Astrocyte (in vitro differentiated cells and primary cell): Measurements from ENCODE around the gene CHKA. TPM values are rescaled to one million over a fixed set of nuclear protein-coding genes. Genes with fewer than 3 reads are reported as not detected.

Source experiments
- DNase-seq: peaks from one replicate; pipeline ENCODE4 v3.0.0-alpha.2; 2010; ENCODE audit warnings: low read depth
- FAIRE-seq: peaks from 2 replicates; lab custom pipeline; 2011; peaks lifted over from hg19 to GRCh38; lab: Jason Lieb, UNC
- H2AFZ ChIP-seq: 2 replicates; pipeline ENCODE4 v1.6.0; 2012; ENCODE audit warnings: low read depth, low read length, inconsistent platforms
- H3K27ac ChIP-seq: 2 replicates; pipeline ENCODE4 v1.5.1; 2011; ENCODE audit warnings: low read depth, low read length, inconsistent platforms
- H3K27me3 ChIP-seq: 2 replicates; pipeline ENCODE4 v1.6.0; 2011; ENCODE audit warnings: low read length, inconsistent platforms; ENCODE audit not compliant: insufficient read depth
- H3K36me3 ChIP-seq: 2 replicates; pipeline ENCODE4 v1.5.1; 2011; ENCODE audit warnings: low read length, inconsistent platforms; ENCODE audit not compliant: insufficient read depth
- H3K4me1 ChIP-seq: 2 replicates; pipeline ENCODE4 v1.5.1; 2011; ENCODE audit warnings: low read length, inconsistent platforms; ENCODE audit not compliant: insufficient read depth
- H3K4me2 ChIP-seq: 2 replicates; pipeline ENCODE4 v1.6.0; 2012; ENCODE audit warnings: low read length, inconsistent platforms
- H3K4me3 ChIP-seq: 2 replicates; pipeline ENCODE4 v1.5.1; 2011; ENCODE audit warnings: low read depth, mild to moderate bottlenecking, low read length, inconsistent platforms; ENCODE audit not compliant: insufficient read depth
- H3K79me2 ChIP-seq: 2 replicates; pipeline ENCODE4 v1.6.0; 2012; ENCODE audit warnings: mild to moderate bottlenecking, low read length, inconsistent platforms; ENCODE audit not compliant: insufficient read depth
- H3K9ac ChIP-seq: 2 replicates; pipeline ENCODE4 v1.6.0; 2012; ENCODE audit warnings: mild to moderate bottlenecking, low read length, inconsistent platforms
- H3K9me3 ChIP-seq: 2 replicates; pipeline ENCODE4 v1.5.1; 2012; ENCODE audit warnings: low read depth, mild to moderate bottlenecking, low read length, inconsistent platforms; ENCODE audit not compliant: insufficient read depth
- H4K20me1 ChIP-seq: 2 replicates; pipeline ENCODE4 v1.6.0; 2012; ENCODE audit warnings: low read length, inconsistent platforms; ENCODE audit not compliant: insufficient read depth
- H3K27ac Mint-ChIP-seq: one replicate; pipeline ENCODE4 v1.8.0; 2021; ENCODE audit warnings: mild to moderate bottlenecking, mixed read lengths; ENCODE audit not compliant: unreplicated experiment
- H3K27me3 Mint-ChIP-seq: one replicate; pipeline ENCODE4 v1.8.0; 2021; ENCODE audit warnings: low read depth, mixed read lengths; ENCODE audit not compliant: unreplicated experiment
- H3K36me3 Mint-ChIP-seq: one replicate; pipeline ENCODE4 v1.8.0; 2021; ENCODE audit warnings: low read depth, mixed read lengths; ENCODE audit not compliant: unreplicated experiment
- H3K4me1 Mint-ChIP-seq: one replicate; pipeline ENCODE4 v1.8.0; 2021; ENCODE audit warnings: low read depth, mixed read lengths; ENCODE audit not compliant: unreplicated experiment
- H3K4me3 Mint-ChIP-seq: one replicate; pipeline ENCODE4 v1.8.0; 2021; ENCODE audit warnings: mild to moderate bottlenecking, moderate library complexity, mixed read lengths; ENCODE audit not compliant: unreplicated experiment
- H3K9me3 Mint-ChIP-seq: one replicate; pipeline ENCODE4 v1.8.0; 2021; ENCODE audit warnings: mild to moderate bottlenecking, mixed read lengths; ENCODE audit not compliant: unreplicated experiment
- EZH2 ChIP-seq: IDR thresholded peaks from 2 replicates; pipeline ENCODE4 v1.6.1; 2012; ENCODE audit warnings: mild to moderate bottlenecking, low read length, inconsistent platforms; ENCODE audit not compliant: insufficient read depth
- total RNA-seq: library from RNA; stranded (reverse); gene quantifications from 2 replicates; pipeline ENCODE4 v1.2.1, GENCODE V29; 2021
- TF ChIP-seq, protein P1 (sequence below): IDR thresholded peaks from 2 replicates; pipeline ENCODE4 v1.5.1; 2011; ENCODE audit warnings: low read depth, mild to moderate bottlenecking, inconsistent platforms, low read length, moderate library complexity; ENCODE audit not compliant: insufficient read depth

The CHKA gene
- total RNA-seq, 1 donor from 2014 or later = 37.7 TPM

DNA sequence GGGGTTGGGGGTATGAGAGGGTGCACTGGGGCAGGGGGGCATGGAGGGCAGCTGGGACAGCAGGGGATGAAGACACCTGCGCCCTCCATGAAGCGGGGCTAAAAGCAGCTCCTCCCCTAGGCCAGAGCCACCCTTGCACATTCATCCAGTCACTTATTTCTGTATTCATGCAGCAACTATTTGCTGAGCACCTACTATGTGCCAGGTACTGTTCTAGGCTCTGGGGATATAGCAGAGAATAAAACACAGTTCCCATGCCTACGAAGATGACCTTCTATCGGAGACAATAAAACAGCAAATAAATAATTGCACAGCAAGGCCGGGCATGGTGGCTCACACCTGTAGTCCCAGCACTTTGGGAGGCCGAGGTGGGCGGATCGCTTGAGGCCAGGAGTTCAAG, 105.7 kb downstream of the CHKA start:
- Histone ChIP-seq H3K27ac (no peak overlapping the region), H2AFZ (no peak overlapping the region), H3K4me1 (peaks cover 43% of the 10 kb centered on the region), H3K9ac (no peak overlapping the region), H3K27me3 (no peaks in the 10 kb centered on the region), H4K20me1 (no peaks in the 10 kb centered on the region), H3K79me2 (peaks cover 16% of the 10 kb centered on the region), H3K9me3 (no peaks in the 10 kb centered on the region), H3K36me3 (no peaks in the 10 kb centered on the region), H3K4me3 (no peak overlapping the region), H3K4me2 (no peak overlapping the region)
- Mint-ChIP-seq H3K27me3 (peaks cover 4% of the 10 kb centered on the region), H3K4me1 (peaks cover 15% of the 10 kb centered on the region), H3K27ac (no peak overlapping the region), H3K36me3 (peaks cover 2% of the 10 kb centered on the region), H3K9me3 (no peaks in the 10 kb centered on the region), H3K4me3 (no peak overlapping the region)
- TF ChIP-seq EZH2 = no peak
- TF ChIP-seq, protein P1, sequence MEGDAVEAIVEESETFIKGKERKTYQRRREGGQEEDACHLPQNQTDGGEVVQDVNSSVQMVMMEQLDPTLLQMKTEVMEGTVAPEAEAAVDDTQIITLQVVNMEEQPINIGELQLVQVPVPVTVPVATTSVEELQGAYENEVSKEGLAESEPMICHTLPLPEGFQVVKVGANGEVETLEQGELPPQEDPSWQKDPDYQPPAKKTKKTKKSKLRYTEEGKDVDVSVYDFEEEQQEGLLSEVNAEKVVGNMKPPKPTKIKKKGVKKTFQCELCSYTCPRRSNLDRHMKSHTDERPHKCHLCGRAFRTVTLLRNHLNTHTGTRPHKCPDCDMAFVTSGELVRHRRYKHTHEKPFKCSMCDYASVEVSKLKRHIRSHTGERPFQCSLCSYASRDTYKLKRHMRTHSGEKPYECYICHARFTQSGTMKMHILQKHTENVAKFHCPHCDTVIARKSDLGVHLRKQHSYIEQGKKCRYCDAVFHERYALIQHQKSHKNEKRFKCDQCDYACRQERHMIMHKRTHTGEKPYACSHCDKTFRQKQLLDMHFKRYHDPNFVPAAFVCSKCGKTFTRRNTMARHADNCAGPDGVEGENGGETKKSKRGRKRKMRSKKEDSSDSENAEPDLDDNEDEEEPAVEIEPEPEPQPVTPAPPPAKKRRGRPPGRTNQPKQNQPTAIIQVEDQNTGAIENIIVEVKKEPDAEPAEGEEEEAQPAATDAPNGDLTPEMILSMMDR = no peak
- FAIRE-seq (no peak), DNase-seq (no peak)

DNA sequence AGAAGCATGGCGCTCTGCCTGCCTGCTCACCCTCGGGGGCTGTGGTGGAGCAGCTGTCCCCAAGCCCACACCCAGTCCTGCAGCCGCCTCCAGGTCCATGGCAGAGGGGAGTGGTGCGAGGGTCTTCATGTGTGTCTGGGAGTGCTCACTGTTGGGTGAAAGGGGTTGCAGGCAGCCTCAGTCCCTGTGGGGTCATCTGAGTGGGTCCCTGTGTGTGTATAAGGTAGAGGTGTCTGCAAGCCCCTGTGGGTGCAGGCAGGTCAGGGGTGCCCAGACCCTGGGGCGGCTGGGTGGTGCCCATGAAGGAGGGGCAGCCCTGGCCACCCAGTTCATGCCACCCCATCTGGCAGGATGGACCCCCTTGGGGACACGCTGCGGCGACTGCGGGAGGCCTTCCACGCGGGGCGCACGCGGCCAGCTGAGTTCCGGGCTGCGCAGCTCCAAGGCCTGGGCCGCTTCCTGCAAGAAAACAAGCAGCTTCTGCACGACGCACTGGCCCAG, 106.2 kb downstream of the CHKA start:
- Mint-ChIP-seq H3K4me1 (peaks cover 15% of the 10 kb centered on the region), H3K27ac (no peak overlapping the region), H3K27me3 (peaks cover 4% of the 10 kb centered on the region), H3K9me3 (no peaks in the 10 kb centered on the region), H3K36me3 (peaks cover 2% of the 10 kb centered on the region), H3K4me3 (no peak overlapping the region)
- H3K79me2 ChIP-seq = peaks cover 16% of the 10 kb centered on the region
- peak overlapping the region; percentile 70 for H3K4me2 ChIP-seq
- TF ChIP-seq, protein P1 = no peak
- no peak for TF ChIP-seq EZH2
- no peak overlapping the region for H3K27ac ChIP-seq
- peaks cover 48% of the 10 kb centered on the region for H3K4me1 ChIP-seq
- no peaks in the 10 kb centered on the region for H4K20me1 ChIP-seq
- H3K4me3 ChIP-seq = no peak overlapping the region
- no peaks in the 10 kb centered on the region for H3K9me3 ChIP-seq
- peak overlapping the region; percentile 78 for H3K9ac ChIP-seq
- no peak for FAIRE-seq
- H3K27me3 ChIP-seq = no peaks in the 10 kb centered on the region
- no peaks in the 10 kb centered on the region for H3K36me3 ChIP-seq
- no peak for DNase-seq
- no peak overlapping the region for H2AFZ ChIP-seq

DNA sequence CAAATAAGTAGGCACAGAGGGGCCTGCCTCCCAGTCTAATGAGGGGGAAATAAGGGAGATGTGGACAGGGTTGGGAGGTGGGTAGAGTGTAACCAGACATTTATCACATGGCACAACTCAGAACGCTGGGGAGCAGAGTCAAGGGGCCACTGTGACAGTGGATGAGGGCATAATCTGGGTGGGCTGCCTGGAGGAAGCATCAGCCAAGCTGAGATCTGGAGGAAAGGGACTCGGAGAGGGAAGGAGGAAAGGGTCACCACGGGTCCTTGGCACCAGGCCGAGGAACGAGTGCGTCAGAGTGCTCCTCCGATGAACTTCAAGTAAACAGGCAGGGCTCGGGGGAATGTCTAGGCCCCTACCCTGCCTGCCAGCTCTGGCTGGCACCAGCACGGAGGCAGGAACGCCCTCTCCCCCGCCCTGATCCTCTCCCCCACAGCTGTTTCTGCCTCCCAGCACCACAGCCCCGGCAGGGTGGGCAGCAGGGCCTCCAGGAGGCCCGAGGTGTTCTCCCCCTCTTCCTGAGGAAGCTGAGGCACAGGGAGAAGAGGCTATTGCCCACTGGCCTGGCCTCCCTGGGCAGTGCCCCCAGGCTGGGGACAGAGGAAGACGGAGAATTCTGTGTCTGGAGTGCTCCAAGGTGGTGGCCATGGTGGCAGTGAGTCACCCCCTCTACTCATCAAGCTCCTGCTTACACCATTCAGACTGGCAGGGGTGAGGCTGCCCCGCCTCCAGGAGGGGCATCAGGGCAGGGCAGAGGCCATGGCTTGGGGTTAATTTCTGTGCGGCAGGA, 106.8 kb downstream of the CHKA start:
- Mint-ChIP-seq H3K4me1 (peaks cover 19% of the 10 kb centered on the region), H3K4me3 (peak overlapping the region; percentile 50), H3K9me3 (no peaks in the 10 kb centered on the region), H3K27ac (peak overlapping the region; percentile 26), H3K36me3 (peaks cover 2% of the 10 kb centered on the region), H3K27me3 (peaks cover 4% of the 10 kb centered on the region)
- no peak overlapping the region for H3K4me3 ChIP-seq
- H3K27me3 ChIP-seq = no peaks in the 10 kb centered on the region
- TF ChIP-seq, protein P1 = no peak
- TF ChIP-seq EZH2 = no peak
- peak overlapping the region; percentile 22 for H2AFZ ChIP-seq
- no peaks in the 10 kb centered on the region for H3K9me3 ChIP-seq
- no peak for FAIRE-seq
- H3K4me1 ChIP-seq = peaks cover 54% of the 10 kb centered on the region
- H3K79me2 ChIP-seq = peaks cover 16% of the 10 kb centered on the region
- H3K36me3 ChIP-seq = no peaks in the 10 kb centered on the region
- H3K9ac ChIP-seq = peak overlapping the region; percentile 78
- DNase-seq = peak; percentile 73
- peak overlapping the region; percentile 96 for H3K27ac ChIP-seq
- H3K4me2 ChIP-seq = peak overlapping the region; percentile 70
- H4K20me1 ChIP-seq = no peaks in the 10 kb centered on the region
